H1 (cell line): ENCODE measurements around the gene GLDC. TPM values are rescaled to one million over a fixed set of nuclear protein-coding genes. Genes with fewer than 3 reads are reported as not detected.

Experiments used
- CBX8 ChIP-seq: fragments of 300-800, 300-1000 bp; sonication (generic); IDR thresholded peaks from 2 replicates; pipeline ENCODE4 v1.7.1; 2016; ENCODE audit warnings: low read depth, low read length, borderline replicate concordance
- EGR1 ChIP-seq: IDR thresholded peaks from 2 replicates; pipeline ENCODE4 v1.6.1; 2011; ENCODE audit warnings: low read depth, low read length, borderline replicate concordance
- KDM4A ChIP-seq: IDR thresholded peaks from one replicate; pipeline ENCODE4 v1.7.1; 2012; ENCODE audit warnings: low read depth, mild to moderate bottlenecking, moderate library complexity, low read length, inconsistent platforms; ENCODE audit not compliant: severe bottlenecking
- NANOG ChIP-seq: IDR thresholded peaks from 2 replicates; pipeline ENCODE4 v1.6.1; 2011; ENCODE audit warnings: low read length, low read depth, mild to moderate bottlenecking, inconsistent platforms; ENCODE audit not compliant: insufficient read depth, poor library complexity, severe bottlenecking
- SUZ12 ChIP-seq: fragments of 200-600 bp; sonication (generic); IDR thresholded peaks from 2 replicates; pipeline ENCODE4 v1.6.1; 2012; ENCODE audit warnings: mild to moderate bottlenecking, inconsistent platforms, low read length, moderate library complexity, mixed read lengths
- polyA plus RNA-seq, 7 experiments: library from polyadenylated mRNA; depleted of rRNA in 3 of 7; stranded (reverse) in 5 of 7; unstranded in 2 of 7; fragments of >200 nt in 5 of 7; fragments of 200-250 nt in 2 of 7; gene quantifications; 1 replicate in 5 of 7; 2 replicates in 1 of 7; 4 replicates in 1 of 7; pipeline versions ENCODE4 v1.2.1 to v1.2.3, GENCODE V29; 2011 to 2013; ENCODE audit warnings: missing spikeins in 2 of 7, mixed read lengths in 2 of 7
- total RNA-seq: library from RNA; stranded (reverse); fragmentation: NEBNext Ultra II Directional; extraction: Animal tissue kit (Norgen Biotek cat#: 25700); gene quantifications from 2 replicates; pipeline ENCODE4 v1.2.1, GENCODE V29; 2021

Gene GLDC
- total and polyA plus RNA-seq, 2 of the 8 experiments (the other 6 are each of a cell fraction or from before 2014, with no cell fraction given): 48.8 to 101 TPM

GRCh38 chr9:6616951-6617602 lies 28.5 kb downstream of the GLDC start (continued):
- TF ChIP-seq KDM4A (no peak), NANOG (no peak), CBX8 (no peak), EGR1 (no peak), SUZ12 (no peak)
